ENCODE measurements around the gene AK2.

The AK2 gene

GRCh38 chr1:33018112-33018511 lies 18.6 kb downstream of the AK2 start:
- H3K36me3 ChIP-seq (ENCODE audit: insufficient read depth): peaks cover 21% of the 10 kb centered on the region; the same call in 1 of the 2 replicates
- no peaks in the 10 kb centered on the region for H3K27me3 ChIP-seq (ENCODE audit: insufficient read depth, low read depth)
- H3K4me1 ChIP-seq (ENCODE audit: low read depth, poor library complexity, severe bottlenecking): peaks cover 5% of the 10 kb centered on the region
- H3K27ac ChIP-seq: no peak overlapping the region
- H2AFZ ChIP-seq (ENCODE audit: low read depth): no peak overlapping the region
- no peaks in the 10 kb centered on the region; the same call in 1 of the 2 replicates for H4K20me1 ChIP-seq (ENCODE audit: insufficient read depth)
- no peak overlapping the region for H3K9ac ChIP-seq
- peaks cover 2% of the 10 kb centered on the region; the same call in 1 of the 2 replicates for H3K79me2 ChIP-seq (ENCODE audit: insufficient read depth, low read depth)
- no peak for TF ChIP-seq CTCF (conservative IDR thresholded peaks at IDR 0.05; ENCODE audit: low read depth, low read length)
- no peak overlapping the region for H3K4me3 ChIP-seq (IDR thresholded peaks at IDR 0.05; ENCODE audit: insufficient read depth, low read depth, low read length)
- no peak overlapping the region for H3K4me2 ChIP-seq

GRCh38 chr1:33017175-33017574 lies 19.5 kb downstream of the AK2 start:
- Histone ChIP-seq H2AFZ (ENCODE audit: low read depth) (no peak overlapping the region), H3K4me1 (ENCODE audit: low read depth, poor library complexity, severe bottlenecking) (no peaks in the 10 kb centered on the region), H3K36me3 (ENCODE audit: insufficient read depth) (peaks cover 14% of the 10 kb centered on the region; the same call in 1 of the 2 replicates), H3K27ac (no peak overlapping the region), H4K20me1 (ENCODE audit: insufficient read depth) (no peaks in the 10 kb centered on the region; the same call in 1 of the 2 replicates), H3K4me2 (no peak overlapping the region), H3K4me3 (IDR thresholded peaks at IDR 0.05; ENCODE audit: insufficient read depth, low read depth, low read length) (no peak overlapping the region), H3K79me2 (ENCODE audit: insufficient read depth, low read depth) (no peaks in the 10 kb centered on the region; the same call in 1 of the 2 replicates), H3K27me3 (ENCODE audit: insufficient read depth, low read depth) (no peaks in the 10 kb centered on the region), H3K9ac (no peak overlapping the region)
- no peak for TF ChIP-seq CTCF (conservative IDR thresholded peaks at IDR 0.05; ENCODE audit: low read depth, low read length)

- H3K27ac ChIP-seq: no peak overlapping the region
- H4K20me1 ChIP-seq (ENCODE audit: insufficient read depth): no peaks in the 10 kb centered on the region
Observed at GRCh38 chr1:33015216-33015615, 21.5 kb downstream of the AK2 start.

GRCh38 chr1:33014464-33015163 lies 22.1 kb downstream of the AK2 start:
- no peaks in the 10 kb centered on the region for H3K79me2 ChIP-seq (ENCODE audit: insufficient read depth, low read depth)
- peaks cover 10% of the 10 kb centered on the region; the same call in 1 of the 2 replicates for H3K36me3 ChIP-seq (ENCODE audit: insufficient read depth)
- no peaks in the 10 kb centered on the region for H3K27me3 ChIP-seq (ENCODE audit: insufficient read depth, low read depth)
- no peak overlapping the region for H3K4me2 ChIP-seq
- TF ChIP-seq CTCF (conservative IDR thresholded peaks at IDR 0.05; ENCODE audit: low read depth, low read length): no peak
- H3K27ac ChIP-seq: no peak overlapping the region
- no peaks in the 10 kb centered on the region for H4K20me1 ChIP-seq (ENCODE audit: insufficient read depth)
- H3K4me3 ChIP-seq (IDR thresholded peaks at IDR 0.05; ENCODE audit: insufficient read depth, low read depth, low read length): no peak overlapping the region
- H3K9ac ChIP-seq: no peak overlapping the region
- no peaks in the 10 kb centered on the region for H3K4me1 ChIP-seq (ENCODE audit: low read depth, poor library complexity, severe bottlenecking)
- no peak overlapping the region for H2AFZ ChIP-seq (ENCODE audit: low read depth)

More at GRCh38 chr1:33015216-33015615, 21.5 kb downstream of the AK2 start:
- no peak overlapping the region for H3K9ac ChIP-seq
- no peak overlapping the region for H2AFZ ChIP-seq (ENCODE audit: low read depth)
- H3K4me2 ChIP-seq: no peak overlapping the region
- no peaks in the 10 kb centered on the region for H3K79me2 ChIP-seq (ENCODE audit: insufficient read depth, low read depth)
- no peak for TF ChIP-seq CTCF (conservative IDR thresholded peaks at IDR 0.05; ENCODE audit: low read depth, low read length)
- H3K36me3 ChIP-seq (ENCODE audit: insufficient read depth): peaks cover 10% of the 10 kb centered on the region; the same call in 1 of the 2 replicates
- H3K4me1 ChIP-seq (ENCODE audit: low read depth, poor library complexity, severe bottlenecking): no peaks in the 10 kb centered on the region
- no peak overlapping the region for H3K4me3 ChIP-seq (IDR thresholded peaks at IDR 0.05; ENCODE audit: insufficient read depth, low read depth, low read length)
- H3K27me3 ChIP-seq (ENCODE audit: insufficient read depth, low read depth): no peaks in the 10 kb centered on the region
